Activated T-helper 17 cell treated with anti-CD3 and anti-CD28 coated beads, Interleukin-2, amount 50 U/mL, for 72 hours (primary cell): ENCODE results near the gene UNC93B1. TPM values are rescaled to one million over a fixed set of nuclear protein-coding genes. Genes with fewer than 3 reads are reported as not detected.
A peak's percentile ranks its signal among the peaks of the same experiment; 100 is the strongest.

Experiments used
- ATAC-seq: fragments of 150-1000 bp; cut with Tn5 transposase; replicated peaks from 2 replicates; pipeline ENCODE4 v1.10.0; 2021; ENCODE audit warnings: mild to moderate bottlenecking, moderate library complexity
- H3K27ac Mint-ChIP-seq: one replicate; pipeline ENCODE4 v1.8.0; 2022; ENCODE audit warnings: mixed read lengths
- H3K27me3 Mint-ChIP-seq: one replicate; pipeline ENCODE4 v1.8.0; 2022; ENCODE audit warnings: mixed read lengths
- H3K36me3 Mint-ChIP-seq: one replicate; pipeline ENCODE4 v1.8.0; 2022; ENCODE audit warnings: low read depth, mild to moderate bottlenecking, mixed read lengths
- H3K4me1 Mint-ChIP-seq: one replicate; pipeline ENCODE4 v1.8.0; 2022; ENCODE audit warnings: mixed read lengths
- H3K4me3 Mint-ChIP-seq: one replicate; pipeline ENCODE4 v1.8.0; 2022; ENCODE audit warnings: mild to moderate bottlenecking, mixed read lengths
- H3K9me3 Mint-ChIP-seq: one replicate; pipeline ENCODE4 v1.8.0; 2022; ENCODE audit warnings: mixed read lengths
- total RNA-seq, 2 donors: library from RNA; stranded (reverse); gene quantifications; one replicate each; pipeline ENCODE4 v1.2.3, GENCODE V29; 2022

The UNC93B1 gene, protein sequence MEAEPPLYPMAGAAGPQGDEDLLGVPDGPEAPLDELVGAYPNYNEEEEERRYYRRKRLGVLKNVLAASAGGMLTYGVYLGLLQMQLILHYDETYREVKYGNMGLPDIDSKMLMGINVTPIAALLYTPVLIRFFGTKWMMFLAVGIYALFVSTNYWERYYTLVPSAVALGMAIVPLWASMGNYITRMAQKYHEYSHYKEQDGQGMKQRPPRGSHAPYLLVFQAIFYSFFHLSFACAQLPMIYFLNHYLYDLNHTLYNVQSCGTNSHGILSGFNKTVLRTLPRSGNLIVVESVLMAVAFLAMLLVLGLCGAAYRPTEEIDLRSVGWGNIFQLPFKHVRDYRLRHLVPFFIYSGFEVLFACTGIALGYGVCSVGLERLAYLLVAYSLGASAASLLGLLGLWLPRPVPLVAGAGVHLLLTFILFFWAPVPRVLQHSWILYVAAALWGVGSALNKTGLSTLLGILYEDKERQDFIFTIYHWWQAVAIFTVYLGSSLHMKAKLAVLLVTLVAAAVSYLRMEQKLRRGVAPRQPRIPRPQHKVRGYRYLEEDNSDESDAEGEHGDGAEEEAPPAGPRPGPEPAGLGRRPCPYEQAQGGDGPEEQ
- 10 to 100 TPM; 13.1 to 14.8 TPM for total RNA-seq

GRCh38 chr11:68003846-68004550 lies at the start of gene UNC93B1:
Gene UNC93B1 (minus strand): TSS chr11:68004097. CDS start chr11:68004043, 54 bp downstream.
- H3K27ac Mint-ChIP-seq = peak within 1 kb of the TSS; percentile 46
- peak within 1 kb of the TSS; percentile 72 for H3K4me3 Mint-ChIP-seq
- peak; percentile 98 for ATAC-seq

GRCh38 chr11:68053117-68053516 lies 49.2 kb upstream of the UNC93B1 start:
- Mint-ChIP-seq H3K4me1 (peaks cover 5% of the 10 kb centered on the region), H3K27me3 (no peaks in the 10 kb centered on the region), H3K27ac (no peak overlapping the region), H3K9me3 (no peaks in the 10 kb centered on the region), H3K4me3 (no peak overlapping the region), H3K36me3 (peaks cover 36% of the 10 kb centered on the region)
- peak; percentile 17 for ATAC-seq

More at GRCh38 chr11:68003846-68004550, at the start of gene UNC93B1:
- H3K36me3 Mint-ChIP-seq = no peaks in the 10 kb centered on the region
- no peaks in the 10 kb centered on the region for H3K27me3 Mint-ChIP-seq
- H3K9me3 Mint-ChIP-seq = no peaks in the 10 kb centered on the region
- H3K4me1 Mint-ChIP-seq = no peaks in the 10 kb centered on the region

- no peak overlapping the region for H3K27ac Mint-ChIP-seq
- H3K27me3 Mint-ChIP-seq = no peaks in the 10 kb centered on the region
- no peaks in the 10 kb centered on the region for H3K9me3 Mint-ChIP-seq
- peaks cover 44% of the 10 kb centered on the region for H3K36me3 Mint-ChIP-seq
- peaks cover 5% of the 10 kb centered on the region for H3K4me1 Mint-ChIP-seq
- no peak for ATAC-seq
- H3K4me3 Mint-ChIP-seq = no peak overlapping the region
These were observed 48.4 kb upstream of the UNC93B1 start for GRCh38 chr11:68052137-68052873.

DNA sequence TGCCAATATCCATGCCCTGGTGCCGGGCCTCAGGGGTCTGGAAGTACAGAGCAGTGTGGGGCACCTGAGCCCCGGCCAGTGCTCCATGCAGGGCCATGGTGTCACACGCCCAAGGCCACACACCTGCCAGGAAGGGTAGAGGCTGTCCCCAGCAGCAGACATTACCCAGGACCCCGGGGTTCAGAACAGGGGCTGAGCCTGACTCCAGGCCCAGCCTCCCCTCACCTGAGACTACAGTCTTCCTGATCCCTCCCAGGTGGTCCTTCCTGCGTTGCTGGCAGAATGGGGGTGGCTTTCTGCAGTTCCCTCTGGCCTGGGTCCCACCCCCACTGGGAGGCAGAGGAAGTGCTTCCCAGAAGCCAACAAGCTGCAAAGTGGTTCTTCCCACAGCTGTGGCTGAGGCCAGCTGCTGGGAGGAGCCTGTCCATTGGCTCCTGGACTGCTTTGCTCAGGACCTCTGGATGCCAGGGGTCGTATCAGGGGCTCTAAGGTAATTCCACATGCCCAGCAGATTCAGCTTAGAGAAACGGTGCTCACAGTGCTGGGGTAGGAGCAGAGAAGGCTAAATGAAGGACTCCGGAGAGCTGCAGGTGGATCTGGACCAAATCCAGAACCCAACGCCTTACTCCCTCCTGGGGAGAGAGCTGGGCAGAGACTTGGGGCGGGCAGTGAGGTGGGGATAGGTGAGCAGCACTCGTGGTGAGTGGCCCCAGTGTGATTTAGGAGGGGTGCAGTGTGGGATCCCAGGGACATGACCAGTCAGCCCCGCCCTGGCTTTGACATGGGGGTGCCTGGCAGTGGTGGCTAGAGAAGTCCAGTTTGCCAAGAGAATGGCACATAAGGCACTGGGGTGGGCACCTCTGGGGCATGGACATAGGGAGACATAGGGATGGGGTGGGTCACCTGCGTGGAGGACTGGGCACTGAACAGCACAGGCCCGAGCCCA lies 47.6 kb upstream of the UNC93B1 start:
- Mint-ChIP-seq H3K4me3 (no peak overlapping the region), H3K27ac (no peak overlapping the region), H3K9me3 (no peaks in the 10 kb centered on the region), H3K36me3 (peaks cover 51% of the 10 kb centered on the region), H3K4me1 (peaks cover 5% of the 10 kb centered on the region), H3K27me3 (no peaks in the 10 kb centered on the region)
- no peak for ATAC-seq

DNA sequence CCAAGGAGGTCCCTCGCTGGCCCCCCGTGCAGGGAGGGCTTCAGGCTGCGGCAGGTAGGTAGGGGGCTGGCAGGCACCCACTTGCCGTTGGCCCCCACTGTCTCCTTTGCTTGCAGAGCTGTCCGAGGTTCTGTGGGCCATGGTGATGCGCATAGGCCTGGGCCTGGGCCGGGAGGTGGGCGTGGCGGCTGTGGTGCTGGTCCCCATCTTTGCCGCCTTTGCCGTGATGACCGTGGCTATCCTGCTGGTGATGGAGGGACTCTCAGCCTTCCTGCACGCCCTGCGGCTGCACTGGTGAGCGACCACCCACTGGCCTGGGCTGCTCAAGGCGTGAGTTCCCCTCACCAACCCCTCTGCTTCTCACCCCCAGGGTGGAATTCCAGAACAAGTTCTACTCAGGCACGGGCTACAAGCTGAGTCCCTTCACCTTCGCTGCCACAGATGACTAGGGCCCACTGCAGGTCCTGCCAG lies 46.5 kb upstream of the UNC93B1 start:
- Mint-ChIP-seq H3K36me3 (peaks cover 60% of the 10 kb centered on the region), H3K27me3 (no peaks in the 10 kb centered on the region)

GRCh38 chr11:68049509-68050370 lies 45.8 kb upstream of the UNC93B1 start:
- ATAC-seq = no peak
- Mint-ChIP-seq H3K4me3 (no peak overlapping the region), H3K27ac (no peak overlapping the region), H3K36me3 (peaks cover 65% of the 10 kb centered on the region), H3K9me3 (no peaks in the 10 kb centered on the region), H3K27me3 (no peaks in the 10 kb centered on the region), H3K4me1 (no peaks in the 10 kb centered on the region)

More for the DNA sequence above, 46.5 kb upstream of the UNC93B1 start:
- Mint-ChIP-seq H3K9me3 (no peaks in the 10 kb centered on the region), H3K27ac (no peak overlapping the region), H3K4me3 (no peak overlapping the region), H3K4me1 (no peaks in the 10 kb centered on the region)
- no peak for ATAC-seq

GRCh38 chr11:68048681-68049508 lies 45.0 kb upstream of the UNC93B1 start:
- no peaks in the 10 kb centered on the region for H3K9me3 Mint-ChIP-seq
- peaks cover 71% of the 10 kb centered on the region for H3K36me3 Mint-ChIP-seq
- H3K27ac Mint-ChIP-seq = no peak overlapping the region
- no peak overlapping the region for H3K4me3 Mint-ChIP-seq
- H3K4me1 Mint-ChIP-seq = no peaks in the 10 kb centered on the region
- no peaks in the 10 kb centered on the region for H3K27me3 Mint-ChIP-seq
- ATAC-seq = no peak

DNA sequence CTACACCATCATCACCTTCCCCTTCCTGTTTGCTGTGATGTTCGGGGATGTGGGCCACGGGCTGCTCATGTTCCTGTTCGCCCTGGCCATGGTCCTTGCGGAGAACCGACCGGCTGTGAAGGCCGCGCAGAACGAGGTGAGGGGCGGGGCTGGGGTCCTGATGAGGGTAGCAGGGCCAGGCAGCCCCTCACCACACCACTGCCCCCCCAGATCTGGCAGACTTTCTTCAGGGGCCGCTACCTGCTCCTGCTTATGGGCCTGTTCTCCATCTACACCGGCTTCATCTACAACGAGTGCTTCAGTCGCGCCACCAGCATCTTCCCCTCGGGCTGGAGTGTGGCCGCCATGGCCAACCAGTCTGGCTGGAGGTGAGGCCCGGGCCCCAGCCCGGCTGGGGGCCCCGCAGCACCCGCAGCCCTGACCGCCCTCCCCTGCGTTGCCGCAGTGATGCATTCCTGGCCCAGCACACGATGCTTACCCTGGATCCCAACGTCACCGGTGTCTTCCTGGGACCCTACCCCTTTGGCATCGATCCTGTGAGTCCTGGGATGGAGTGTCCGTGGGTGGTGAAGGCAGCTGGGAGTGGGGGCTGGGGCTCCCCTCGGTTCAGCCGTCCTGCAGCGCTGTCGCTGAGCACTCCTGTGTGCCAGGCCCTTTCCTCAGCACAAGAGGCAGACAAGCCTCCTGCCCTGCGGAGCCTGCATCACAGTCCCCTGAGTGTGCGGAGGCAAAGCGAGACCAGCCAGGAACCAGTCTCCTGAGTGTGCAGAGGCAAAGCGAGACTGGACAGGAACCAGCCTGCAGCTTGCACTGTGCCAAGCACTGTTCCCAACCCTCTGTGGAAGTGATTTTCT lies 43.8 kb upstream of the UNC93B1 start:
- Mint-ChIP-seq H3K36me3 (peaks cover 71% of the 10 kb centered on the region), H3K27me3 (no peaks in the 10 kb centered on the region), H3K4me3 (no peak overlapping the region), H3K27ac (no peak overlapping the region), H3K9me3 (no peaks in the 10 kb centered on the region), H3K4me1 (no peaks in the 10 kb centered on the region)
- no peak for ATAC-seq

DNA sequence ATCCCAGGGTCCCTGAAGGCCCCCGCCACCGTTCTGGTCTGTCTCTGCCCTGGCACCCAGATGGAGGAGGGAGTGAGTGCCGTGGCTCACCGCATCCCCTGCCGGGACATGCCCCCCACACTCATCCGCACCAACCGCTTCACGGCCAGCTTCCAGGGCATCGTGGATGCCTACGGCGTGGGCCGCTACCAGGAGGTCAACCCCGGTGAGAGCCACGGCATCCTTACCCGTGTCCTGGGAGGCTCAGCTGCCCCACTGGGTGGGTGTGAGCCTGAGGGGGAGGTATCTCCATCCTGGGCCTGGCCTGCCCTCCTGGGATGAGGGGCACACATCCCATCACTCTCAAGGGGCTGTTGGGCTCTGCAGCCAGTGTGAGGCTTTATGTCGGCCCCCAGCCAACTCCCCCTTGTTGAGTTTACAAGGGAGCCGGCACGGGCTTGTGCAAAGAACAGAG lies 41.0 kb upstream of the UNC93B1 start:
- no peak overlapping the region for H3K4me3 Mint-ChIP-seq
- no peaks in the 10 kb centered on the region for H3K27me3 Mint-ChIP-seq
- H3K27ac Mint-ChIP-seq = no peak overlapping the region
- ATAC-seq = no peak
- no peaks in the 10 kb centered on the region for H3K9me3 Mint-ChIP-seq
- peaks cover 68% of the 10 kb centered on the region for H3K36me3 Mint-ChIP-seq
- no peaks in the 10 kb centered on the region for H3K4me1 Mint-ChIP-seq

GRCh38 chr11:68044145-68044813 lies 40.4 kb upstream of the UNC93B1 start:
- no peaks in the 10 kb centered on the region for H3K9me3 Mint-ChIP-seq
- H3K4me1 Mint-ChIP-seq = no peaks in the 10 kb centered on the region
- no peaks in the 10 kb centered on the region for H3K27me3 Mint-ChIP-seq
- no peak for ATAC-seq
- H3K4me3 Mint-ChIP-seq = no peak overlapping the region
- no peak overlapping the region for H3K27ac Mint-ChIP-seq
- peaks cover 67% of the 10 kb centered on the region for H3K36me3 Mint-ChIP-seq
